Hepatic stellate cell (primary cell): ENCODE measurements around the gene S1PR4.
"Not testable (repeated sequence)": the region's sequence is repeated elsewhere in the genome, so short reads cannot be mapped to it uniquely, and the experiment has no call there.

Source experiments
- DNase-seq: peaks from one replicate; pipeline ENCODE4 v3.0.0; 2011; ENCODE audit warnings: low spot score

The S1PR4 gene

DNA sequence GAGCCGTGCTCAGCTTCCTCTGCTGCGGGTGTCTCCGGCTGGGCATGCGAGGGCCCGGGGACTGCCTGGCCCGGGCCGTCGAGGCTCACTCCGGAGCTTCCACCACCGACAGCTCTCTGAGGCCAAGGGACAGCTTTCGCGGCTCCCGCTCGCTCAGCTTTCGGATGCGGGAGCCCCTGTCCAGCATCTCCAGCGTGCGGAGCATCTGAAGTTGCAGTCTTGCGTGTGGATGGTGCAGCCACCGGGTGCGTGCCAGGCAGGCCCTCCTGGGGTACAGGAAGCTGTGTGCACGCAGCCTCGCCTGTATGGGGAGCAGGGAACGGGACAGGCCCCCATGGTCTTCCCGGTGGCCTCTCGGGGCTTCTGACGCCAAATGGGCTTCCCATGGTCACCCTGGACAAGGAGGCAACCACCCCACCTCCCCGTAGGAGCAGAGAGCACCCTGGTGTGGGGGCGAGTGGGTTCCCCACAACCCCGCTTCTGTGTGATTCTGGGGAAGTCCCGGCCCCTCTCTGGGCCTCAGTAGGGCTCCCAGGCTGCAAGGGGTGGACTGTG is 1.2 kb downstream of the S1PR4 start:
- DNase-seq = no peak

DNA sequence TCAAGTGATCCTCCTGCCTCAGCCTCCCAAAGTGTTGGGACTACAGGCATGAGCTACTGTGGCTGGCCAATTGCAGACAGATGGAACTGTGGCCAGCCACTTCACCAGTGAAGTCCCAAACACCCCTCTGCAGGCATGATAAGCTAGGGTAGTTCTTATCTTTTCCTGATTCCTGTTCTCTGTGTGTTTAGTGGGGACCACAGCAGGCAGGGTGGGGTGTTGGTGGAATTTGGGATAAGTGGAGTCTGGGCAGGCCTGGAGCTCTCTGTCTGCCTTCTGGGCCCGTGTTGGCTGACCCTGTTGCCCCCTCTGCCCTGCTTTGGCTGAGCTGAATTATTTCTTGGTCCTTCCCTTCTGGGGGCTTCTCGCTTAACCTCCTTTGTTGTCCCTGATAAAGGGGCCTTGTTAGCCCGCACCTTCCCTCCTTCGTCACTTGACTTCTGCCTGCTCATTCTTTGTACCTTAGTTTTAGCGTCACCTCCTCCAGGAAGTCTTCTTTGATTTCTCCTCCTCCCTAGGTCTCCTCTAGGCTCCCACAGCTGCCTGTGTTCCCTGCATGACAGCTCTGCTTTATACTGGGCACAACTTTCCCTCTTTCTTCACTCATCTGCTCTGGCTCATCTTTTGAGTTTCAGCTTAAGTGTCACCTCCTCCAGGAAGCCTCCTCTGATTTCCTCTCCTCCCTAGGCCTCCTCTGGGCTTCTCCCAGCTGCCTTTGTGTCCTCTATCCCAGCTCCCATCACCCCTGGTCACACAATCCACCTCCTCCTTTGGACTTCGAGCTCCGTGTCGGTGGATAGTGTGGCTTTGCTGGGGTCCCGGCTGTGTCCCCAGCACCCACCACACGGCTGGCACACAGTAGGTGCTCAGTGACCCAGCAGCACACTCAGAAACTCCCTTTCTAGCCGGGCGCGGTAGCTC is 5.4 kb downstream of the S1PR4 start:
- no peak for DNase-seq

DNA sequence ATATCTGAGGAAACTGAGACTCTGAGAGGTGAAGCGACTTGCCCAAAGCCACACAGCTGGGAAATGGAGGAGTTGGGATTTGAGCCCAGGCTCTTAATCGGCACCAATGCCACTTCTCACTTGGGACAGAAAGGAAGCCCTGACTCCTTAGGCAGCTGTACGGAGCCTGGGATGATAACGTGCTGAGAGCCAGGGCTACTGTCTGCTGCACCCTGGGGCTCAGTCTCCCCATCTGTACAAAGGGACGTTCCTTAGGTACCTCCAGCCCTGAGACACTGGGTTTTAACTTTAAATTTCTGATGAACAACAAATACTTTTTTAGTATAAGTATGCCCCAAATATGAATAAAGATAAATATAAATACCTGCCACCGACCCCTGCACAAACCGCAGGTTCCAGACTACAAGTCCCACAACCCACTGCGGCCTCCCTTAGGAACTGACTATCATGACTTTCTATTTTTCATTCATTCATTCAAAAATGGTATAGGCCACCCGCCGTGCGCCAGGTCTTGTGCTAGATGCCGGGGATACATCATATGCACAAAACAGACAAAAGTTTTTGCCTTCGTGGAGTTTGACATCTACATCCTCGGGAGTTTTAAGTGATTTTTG is 6.4 kb downstream of the S1PR4 start:
- peak; percentile 58 for DNase-seq

DNA sequence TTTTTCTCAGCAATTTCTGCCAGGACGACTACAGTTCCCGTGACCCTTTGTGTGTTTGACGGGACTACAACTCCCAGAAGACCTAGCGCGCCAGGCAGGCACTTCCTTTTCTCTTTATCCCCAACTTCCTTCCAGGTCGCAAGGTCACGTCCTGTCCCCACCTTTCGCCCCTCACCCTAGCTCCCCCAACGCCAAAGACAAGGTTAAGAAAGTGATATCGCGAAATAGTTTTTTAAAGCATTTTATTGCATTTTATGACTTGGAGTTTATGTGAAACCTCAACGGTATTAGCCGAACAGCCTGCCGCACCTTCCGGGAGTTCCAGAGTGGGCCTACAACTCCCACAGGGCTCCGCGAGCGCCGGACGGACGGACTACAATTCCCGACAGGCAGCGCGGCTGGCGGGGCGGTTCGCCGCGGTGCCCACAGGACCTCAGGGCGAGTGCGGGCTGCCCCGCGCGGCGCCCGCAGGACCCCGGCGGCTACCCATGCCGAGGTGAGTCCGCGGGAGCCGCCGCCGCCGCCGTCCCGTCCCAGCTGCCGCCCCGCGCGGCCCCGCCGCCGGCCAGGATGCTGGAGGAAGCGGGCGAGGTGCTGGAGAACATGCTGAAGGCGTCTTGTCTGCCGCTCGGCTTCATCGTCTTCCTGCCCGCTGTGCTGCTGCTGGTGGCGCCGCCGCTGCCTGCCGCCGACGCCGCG is 7.0 kb downstream of the S1PR4 start, which contains the start of gene NCLN:
Gene NCLN (plus strand): TSS at position 470 of the 699 bp plus-strand sequence. CDS start 101 bp downstream, at position 571.
- peak; percentile 87 for DNase-seq

DNA sequence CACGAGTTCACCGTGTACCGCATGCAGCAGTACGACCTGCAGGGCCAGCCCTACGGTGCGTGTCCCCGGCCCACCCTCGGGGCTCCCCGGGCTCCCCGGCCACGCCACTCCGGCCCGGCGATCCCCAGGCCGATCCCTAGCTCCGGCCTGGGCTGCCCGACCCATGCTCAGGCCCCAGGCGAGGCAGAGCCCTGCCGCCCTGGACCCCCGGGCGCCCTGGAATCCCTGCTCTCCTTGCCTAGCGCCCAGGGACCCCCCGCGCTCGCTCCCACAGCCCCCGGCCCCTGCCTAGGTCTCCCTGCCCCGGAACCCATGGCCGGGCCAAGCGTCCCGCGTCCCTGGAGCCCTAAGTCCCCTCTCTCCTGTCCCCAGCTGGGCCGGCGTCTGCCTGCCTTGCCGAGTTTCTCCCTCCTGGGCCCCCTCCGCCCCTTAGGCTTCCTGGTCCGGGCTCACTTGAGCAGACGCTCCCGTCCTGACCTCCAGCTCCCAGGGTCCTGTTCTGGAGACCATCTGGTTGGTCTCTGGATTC is 7.7 kb downstream of the S1PR4 start:
- no peak for DNase-seq

DNA sequence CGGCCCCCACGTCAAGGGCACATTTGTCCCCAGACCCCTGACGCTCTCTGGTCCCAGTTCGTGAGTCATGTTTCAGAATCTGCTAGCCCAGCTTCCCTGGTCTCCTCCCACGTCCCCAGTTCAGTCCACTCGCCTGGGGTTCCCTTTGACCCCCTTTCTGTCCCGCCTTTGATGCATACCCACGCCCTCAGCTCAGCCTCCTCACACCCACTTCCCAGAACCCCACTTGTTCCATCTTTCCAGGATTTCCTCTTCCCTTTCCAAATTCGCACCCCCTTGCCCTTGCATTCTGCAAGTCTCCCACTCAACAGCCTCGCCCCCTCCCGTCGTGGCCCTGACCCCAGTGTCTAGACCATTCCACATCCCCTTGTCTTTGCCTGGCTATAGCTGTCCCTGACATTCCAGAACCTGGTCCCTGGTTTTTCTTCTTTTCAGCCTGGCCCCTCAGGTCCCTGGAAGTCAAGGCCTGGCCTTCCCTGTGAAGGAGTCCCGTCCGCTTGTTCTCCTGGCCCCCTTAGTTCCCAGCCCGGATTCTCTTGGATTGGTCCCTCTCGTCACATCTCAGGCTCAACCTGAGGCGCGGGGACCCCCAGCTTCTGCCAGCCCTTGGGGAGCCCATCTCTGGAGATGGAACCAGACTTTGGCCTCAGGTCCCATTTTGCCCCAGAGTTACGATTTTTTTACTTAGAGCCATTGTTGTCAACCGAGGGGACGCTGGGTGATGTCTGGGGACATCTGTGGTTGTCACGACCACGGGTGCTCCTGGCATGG is 8.5 kb downstream of the S1PR4 start:
- no peak for DNase-seq

DNA sequence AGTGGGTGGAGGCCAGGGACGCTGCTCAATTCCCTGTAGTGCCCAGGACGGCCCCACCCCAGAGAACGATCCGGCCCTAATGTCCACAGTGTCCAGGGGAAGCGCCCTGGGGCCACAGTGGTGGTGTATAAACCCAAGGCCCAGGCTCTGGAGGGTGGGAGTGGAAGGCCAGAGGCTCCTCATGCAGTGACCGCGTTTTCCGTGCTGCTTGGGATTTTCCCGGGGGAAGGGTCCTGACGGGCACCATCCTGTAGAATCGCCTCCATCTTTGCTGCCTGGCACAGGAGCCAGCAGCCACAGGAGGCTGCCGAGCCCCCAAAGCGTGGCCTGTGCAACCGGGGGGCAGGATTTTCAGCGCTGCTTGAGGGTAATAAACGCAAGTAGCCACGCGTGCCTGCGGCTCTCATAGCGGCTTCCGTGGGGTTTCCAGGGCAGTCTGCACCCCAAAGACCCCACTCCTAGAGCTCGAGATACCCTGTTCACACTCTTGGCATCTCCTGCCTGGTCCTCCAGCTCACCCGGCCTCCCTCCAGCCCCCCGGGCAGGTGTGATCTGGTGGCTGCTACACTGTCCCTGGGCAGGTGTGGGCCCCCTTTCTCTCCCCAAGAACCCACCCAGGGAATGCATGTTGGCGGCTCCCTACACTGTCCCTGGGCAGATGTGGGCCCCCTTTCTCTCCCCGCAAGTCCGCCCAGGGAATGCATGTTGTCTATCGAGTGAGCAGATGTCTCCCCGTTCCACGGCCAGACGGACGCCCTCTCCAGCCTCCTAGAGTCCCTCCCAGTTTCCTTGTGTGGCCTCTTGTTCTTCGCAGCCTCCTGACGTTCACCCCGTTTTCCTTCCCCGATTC is 9.3 kb downstream of the S1PR4 start:
- DNase-seq = no peak

DNA sequence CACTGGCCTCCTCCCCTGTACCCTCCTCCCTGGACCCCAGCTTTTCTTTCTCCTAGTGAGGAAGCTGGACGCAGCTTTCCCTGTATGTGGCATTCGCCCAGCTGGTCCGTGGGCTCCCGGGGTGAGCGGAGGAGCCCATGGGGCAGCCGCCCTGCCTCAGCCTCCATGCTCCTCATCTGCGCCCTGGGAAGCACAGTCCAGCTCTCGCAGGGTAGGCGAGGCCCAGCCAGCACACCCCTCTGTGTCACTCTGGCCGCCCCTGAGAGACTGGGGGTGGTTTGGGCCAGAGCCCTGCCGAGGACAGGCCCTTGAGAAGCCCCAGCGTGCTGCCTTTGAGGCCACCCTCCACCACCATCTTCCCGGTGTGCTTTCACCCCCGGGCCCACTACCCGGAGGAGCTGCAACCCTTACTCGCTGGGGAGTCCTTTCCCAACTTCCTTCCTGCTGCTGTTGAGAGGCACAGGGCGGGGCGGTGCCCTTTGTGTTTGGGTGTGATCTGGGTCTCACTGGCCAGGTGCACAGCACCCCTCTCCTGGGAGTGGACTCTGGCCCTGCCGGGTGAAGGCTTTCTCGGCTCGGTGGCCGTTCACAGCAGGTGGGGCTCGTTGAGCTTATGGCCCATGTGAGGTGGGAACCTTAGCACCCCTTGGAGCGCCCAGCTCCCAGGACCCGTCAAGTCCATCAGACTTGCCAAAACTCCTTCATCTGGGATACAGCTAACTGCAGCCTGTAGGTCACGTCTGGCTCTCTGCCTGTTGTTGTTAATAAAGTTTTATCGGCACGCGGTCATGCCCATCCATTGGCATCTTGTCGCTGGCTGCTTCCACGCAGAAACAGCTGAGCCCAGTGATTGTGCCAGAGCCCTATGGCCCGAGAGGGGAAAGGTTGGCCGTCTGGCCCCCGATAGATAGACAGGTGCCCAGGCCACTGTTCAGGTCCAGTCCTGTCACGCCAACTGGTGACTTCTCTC is 10.3 kb downstream of the S1PR4 start:
- DNase-seq = no peak

DNA sequence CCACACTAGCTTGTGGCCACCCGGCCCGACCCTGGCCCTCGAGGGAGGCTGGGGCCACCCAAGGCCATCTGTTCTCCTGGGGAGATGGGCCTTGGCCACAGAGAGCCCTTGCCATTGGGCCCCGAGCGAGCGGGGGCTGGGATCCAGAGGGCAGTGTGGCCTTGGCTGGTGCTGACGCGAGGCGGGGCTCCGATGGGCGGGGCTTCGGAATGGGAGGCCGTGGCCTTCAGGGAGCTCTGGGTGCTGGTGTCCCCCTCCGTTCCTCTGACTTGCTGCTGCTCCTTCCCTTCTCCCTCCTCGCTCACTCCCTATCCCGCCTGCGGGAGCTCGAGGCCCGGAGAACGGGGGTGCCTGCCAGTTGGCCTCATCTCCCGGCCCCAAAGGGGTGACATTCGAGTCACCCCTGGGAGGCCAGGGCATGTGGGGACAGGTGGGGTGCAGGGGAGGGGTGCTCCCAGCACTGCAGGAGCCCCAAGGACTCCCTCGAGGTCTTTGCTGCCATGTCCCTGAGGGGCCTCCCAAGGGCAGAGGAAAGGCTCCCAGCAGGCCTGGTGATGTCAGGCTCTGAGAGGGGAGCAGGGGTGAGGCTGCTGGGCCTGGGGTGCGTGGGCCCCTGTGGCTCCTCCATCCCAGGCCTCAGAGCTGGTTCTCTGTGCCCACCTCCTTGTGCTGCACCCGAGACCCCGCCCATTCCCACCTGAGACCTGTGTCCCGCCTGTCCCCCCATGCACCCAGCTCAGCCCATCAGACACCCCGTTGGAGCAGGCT is 11.3 kb downstream of the S1PR4 start:
- DNase-seq = no peak

DNA sequence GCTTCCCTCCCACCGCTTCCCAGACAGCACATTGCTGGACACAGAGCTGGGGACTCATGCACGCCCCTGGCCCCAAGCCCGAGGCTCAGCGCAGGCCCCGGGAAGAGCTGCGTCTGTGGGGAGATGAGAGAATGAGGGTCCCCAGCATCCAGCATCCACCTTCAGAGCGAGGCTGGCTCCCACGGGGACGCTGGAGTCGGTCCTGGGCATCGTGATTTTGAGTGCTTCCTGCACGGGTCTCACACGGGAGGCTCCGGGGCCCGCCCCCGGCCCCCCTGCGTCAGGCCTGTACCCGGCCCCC is 11.9 kb downstream of the S1PR4 start:
- no peak for DNase-seq

DNA sequence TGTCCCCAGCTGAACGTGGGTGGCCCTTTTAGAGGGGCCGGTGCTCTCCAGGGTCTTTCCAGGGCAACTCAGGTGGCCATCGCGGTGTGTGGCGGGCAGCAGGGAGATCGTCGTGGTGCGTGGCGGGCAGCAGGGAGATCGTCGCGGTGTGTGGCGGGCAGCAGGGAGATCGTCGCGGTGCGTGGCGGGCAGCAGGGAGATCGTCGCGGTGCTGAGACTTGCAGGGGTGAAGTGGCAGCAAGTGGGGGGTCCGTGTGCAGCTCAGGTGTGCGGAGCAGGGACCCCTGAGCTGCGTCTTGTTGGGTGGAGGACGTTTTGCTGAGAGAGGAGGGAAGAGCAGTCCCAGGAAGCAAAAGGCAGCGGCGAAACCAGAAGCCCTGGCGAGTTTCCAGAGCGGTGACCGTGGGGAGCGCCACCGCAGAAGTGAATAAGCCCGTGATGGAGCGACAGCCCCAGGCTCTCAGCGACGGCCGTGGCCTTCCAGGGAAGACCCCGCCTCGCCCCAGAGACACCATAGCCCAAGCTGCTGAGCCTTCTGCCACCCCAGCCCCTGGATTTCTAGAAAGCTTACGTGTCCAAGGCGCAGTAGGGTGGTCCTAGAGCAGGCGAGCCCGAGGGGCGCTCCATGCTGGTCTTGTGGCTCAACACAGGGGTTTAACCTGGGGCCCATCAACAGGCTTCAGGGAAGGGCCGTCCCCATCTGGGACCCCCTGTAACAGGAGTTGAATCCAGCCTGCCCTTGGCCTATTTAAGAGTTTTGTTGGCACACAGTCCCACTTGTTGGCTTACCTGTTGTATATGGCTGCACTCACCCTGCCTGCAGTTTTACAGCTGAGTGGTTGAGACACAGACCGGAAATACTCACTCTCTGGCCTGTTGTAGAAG is 12.6 kb downstream of the S1PR4 start:
- DNase-seq = no peak

DNA sequence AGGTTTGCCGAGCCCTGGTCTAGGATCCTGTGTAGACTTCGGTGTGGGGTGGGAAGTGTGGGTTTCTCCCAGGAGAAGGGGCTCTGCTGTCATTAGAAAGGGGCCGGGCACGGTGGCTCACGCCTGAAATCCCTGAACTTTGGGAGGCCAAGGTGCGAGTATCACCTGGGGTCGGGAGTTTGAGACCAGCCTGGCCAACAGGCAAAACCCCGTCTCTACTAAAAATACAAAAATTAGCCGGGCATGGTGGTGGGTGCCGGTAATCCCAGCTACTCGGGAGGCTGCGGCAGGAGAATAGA is 13.2 kb downstream of the S1PR4 start:
- not testable (repeated sequence) for DNase-seq

DNA sequence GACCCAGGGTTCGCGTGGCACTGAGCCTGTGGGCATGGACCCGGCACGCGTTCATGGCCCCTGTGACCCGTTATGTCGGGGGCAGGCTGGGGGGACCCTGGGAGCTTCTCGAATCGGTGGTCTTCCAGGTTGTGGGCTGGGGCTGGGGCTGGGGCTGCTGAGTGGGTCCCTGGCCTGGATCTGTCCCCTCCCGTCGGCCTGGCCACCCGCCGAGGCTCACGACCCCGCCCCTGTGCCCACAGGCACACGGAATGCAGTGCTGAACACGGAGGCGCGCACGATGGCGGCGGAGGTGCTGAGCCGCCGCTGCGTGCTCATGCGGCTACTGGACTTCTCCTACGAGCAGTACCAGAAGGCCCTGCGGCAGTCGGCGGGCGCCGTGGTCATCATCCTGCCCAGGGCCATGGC is 13.7 kb downstream of the S1PR4 start:
- DNase-seq = no peak

DNA sequence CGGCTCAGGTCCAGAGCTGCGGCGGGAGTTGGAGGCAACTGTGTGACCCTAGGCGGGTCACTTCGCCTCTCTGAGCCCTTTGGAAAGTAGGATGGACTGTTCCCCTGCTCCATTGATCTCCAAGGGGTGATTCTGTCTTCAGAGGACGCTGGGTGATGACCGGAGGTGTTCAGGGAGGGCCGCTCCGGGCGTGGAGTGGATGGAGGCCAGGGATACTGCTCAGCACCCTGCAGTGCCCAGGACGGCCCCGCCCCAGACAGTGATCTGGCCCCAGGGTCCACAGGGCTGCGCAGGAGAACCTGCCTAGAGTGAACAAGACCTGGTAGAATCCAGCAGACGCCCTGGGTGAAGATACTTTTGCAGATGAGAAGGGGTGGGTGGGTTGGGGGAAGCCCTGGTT is 14.1 kb downstream of the S1PR4 start:
- DNase-seq = no peak

DNA sequence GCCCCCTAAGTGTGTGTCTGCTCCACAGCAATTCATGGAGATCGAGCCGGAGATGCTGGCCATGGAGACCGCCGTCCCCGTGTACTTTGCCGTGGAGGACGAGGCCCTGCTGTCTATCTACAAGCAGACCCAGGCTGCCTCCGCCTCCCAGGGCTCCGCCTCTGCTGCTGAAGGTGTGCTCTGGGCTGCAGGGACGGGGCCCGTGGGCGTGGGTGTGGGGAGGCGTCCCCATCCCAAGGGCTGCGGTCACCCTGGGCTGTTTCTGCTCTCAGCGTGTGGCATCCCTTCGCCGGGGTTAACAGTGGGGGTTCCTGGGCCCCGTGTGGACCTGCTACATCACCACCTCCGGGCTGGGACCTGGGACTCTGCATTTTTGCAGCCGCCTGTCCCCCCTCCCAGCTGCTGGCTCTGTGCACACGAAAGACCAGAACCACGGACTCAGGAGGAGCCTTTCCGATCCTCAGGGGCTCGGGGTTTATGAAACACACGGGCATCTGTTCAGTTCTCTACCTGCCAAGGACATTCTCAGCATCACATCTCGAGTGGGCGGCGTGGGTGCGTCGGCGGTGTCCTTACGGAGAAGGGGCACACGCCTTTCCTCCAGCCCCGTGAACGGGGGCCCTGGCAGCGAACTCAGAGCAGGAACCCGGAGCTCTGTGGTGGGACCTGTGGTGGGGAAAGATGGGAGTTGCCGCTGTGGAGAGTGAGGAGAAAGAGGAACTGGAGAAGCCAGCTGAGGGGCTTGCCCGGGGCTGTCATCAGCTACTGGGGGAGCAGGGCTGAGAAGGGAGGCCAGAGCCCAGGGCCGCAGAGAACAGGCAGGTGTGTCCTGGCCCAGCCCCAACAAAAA is 14.9 kb downstream of the S1PR4 start:
- no peak for DNase-seq

DNA sequence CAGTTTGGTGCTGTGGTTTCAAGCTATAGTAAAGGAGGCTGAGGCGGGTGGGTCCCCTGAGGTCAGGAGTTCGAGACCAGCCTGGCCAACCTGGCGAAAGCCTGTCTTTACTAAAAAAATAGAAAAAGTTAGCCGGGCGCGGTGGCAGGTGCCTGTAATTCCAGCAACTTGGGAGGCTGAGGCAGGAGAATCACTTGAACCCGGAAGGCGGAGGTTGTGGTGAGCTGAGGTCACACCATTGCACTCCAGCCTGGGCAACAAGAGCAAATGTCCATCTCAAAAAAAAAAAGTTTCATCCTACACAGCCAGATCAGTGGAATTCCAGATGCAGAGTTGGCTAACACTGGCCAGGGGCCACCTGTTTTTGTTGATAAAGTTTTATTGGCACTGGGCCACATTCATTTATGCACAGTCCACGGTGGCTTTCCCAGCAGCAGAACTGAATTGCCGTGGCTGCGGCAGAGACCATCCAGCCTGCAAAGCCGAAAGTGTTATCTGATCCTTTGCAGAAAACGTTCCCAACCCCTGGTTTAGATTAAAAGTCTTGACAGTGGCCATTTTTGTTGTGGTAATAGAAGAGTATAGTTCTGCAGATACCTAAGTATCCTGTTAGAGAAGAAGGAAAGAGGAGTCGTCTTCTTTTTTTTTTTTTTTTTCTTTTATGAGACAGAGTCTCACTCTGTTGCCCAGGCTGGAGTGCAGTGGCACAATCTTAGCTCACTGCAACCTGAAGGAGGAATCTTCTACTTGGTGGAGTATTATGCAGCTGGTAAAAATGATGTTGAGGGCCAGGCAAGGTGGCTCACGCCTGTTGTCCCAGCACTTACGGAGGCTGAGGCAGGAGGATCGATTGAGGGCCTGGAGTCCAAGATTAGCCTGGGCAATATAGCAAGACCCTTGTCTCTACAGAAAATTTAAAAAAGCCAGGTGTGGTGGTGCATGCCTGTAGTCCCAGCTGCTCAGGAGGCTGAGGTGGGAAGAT is 15.8 kb downstream of the S1PR4 start:
- DNase-seq = no peak
